ENCODE measurements around the gene RAP1GAP2.

DNA sequence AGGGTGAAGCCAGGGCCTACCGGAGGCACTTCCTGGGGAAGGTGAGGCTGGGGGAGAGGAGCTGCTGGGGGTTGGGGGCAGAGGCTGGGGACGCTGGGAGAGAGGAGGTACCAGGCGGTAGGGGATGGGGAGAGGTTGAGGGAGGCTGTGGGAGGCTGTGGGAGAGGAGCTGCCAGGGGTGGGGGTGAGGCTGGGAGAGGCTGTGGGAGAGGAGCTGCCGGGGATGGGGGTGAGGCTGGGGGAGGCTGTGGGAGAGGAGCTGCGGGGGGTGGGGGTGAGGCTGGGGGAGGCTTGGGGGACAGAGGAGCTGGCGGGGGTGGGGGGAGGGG is 167.8 kb downstream of the RAP1GAP2 start:
- TF ChIP-seq POLR2AphosphoS5 (IDR thresholded peaks at IDR 0.05) (no peak), POLR2A (IDR thresholded peaks at IDR 0.05) (no peak), EP300 (IDR thresholded peaks at IDR 0.05) (no peak)
- TF ChIP-seq, protein P1, sequence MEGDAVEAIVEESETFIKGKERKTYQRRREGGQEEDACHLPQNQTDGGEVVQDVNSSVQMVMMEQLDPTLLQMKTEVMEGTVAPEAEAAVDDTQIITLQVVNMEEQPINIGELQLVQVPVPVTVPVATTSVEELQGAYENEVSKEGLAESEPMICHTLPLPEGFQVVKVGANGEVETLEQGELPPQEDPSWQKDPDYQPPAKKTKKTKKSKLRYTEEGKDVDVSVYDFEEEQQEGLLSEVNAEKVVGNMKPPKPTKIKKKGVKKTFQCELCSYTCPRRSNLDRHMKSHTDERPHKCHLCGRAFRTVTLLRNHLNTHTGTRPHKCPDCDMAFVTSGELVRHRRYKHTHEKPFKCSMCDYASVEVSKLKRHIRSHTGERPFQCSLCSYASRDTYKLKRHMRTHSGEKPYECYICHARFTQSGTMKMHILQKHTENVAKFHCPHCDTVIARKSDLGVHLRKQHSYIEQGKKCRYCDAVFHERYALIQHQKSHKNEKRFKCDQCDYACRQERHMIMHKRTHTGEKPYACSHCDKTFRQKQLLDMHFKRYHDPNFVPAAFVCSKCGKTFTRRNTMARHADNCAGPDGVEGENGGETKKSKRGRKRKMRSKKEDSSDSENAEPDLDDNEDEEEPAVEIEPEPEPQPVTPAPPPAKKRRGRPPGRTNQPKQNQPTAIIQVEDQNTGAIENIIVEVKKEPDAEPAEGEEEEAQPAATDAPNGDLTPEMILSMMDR (IDR thresholded peaks at IDR 0.05): no peak

Measured in sigmoid colon (tissue), 4 donors.